IPS DF 6.9 (cell line): ENCODE data around the gene ZNF536.

ENCODE experiments used
- DNase-seq: peaks from one replicate; pipeline ENCODE4 v3.0.0-alpha.2; 2013; ENCODE audit warnings: low read depth, low spot score
- H3K27ac ChIP-seq: one replicate; pipeline ENCODE4 v1.5.1; 2013; ENCODE audit warnings: low read length, control low read depth
- H3K27me3 ChIP-seq: 2 replicates; pipeline ENCODE4 v1.6.1; 2013; ENCODE audit warnings: mild to moderate bottlenecking, low read length; ENCODE audit not compliant: control insufficient read depth, insufficient read depth
- H3K36me3 ChIP-seq: 2 replicates; pipeline ENCODE4 v1.6.1; 2013; ENCODE audit warnings: low read length; ENCODE audit not compliant: control insufficient read depth, insufficient read depth
- H3K4me1 ChIP-seq: 2 replicates; pipeline ENCODE4 v1.6.1; 2013; ENCODE audit warnings: low read length; ENCODE audit not compliant: control insufficient read depth, insufficient read depth
- H3K4me3 ChIP-seq: 2 replicates; pipeline ENCODE4 v1.5.1; 2013; ENCODE audit warnings: mild to moderate bottlenecking, low read length
- H3K9me3 ChIP-seq: 2 replicates; pipeline ENCODE4 v1.6.1; 2013; ENCODE audit warnings: low read length, inconsistent platforms; ENCODE audit not compliant: control insufficient read depth, insufficient read depth
- WGBS: extraction: QIAGEN DNeasy Blood & Tissue Kit; methylation state at CpG from one replicate; pipeline ENCODE4 v1.1.7; 2013; ENCODE audit warnings: mixed read lengths, missing lambda C conversion rate; ENCODE audit not compliant: insufficient read length, insufficient coverage; 5-methylcytosine and 5-hydroxymethylcytosine counted together

ZNF536 gene

DNA sequence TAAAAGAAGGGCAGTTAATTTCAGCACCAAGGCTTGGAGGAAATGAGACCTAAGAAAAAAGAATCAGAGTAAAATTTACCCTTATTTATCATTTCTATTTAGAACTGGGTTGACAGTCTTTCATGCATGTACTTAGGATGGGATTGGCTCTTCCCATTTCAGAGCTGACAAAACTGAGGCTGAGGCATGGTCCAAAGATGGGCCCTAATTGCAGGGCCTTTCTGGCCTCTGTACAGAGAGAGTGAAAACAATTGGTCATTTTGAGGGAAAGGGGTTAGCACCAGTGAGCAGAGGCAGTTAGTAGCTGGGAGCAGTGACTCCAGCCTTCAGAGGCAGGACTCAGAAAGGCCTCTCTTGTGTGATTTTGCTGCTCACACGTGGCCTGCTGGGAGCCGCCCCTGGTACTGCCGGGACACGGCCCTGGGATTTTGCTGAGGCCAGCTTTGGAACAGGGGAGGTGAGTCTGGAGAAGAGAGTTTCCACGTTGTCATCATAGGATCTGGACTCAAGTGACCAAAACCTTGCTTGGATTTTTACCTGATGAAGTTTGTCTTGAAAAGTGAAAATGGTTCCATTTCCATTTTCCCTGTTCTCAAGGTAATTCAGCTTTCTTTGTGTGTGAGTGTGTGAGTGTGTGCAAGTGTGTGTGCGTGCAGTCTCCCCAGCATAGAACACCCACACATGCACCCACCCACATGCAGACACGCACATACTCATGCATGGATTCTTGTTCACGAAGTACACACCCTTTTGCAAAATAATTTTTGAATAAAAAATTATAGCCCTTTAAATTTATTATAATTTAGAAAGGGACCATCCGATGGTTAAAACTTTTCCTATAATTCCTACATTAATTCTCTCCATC, at the start of gene ZNF536:
TSS of gene ZNF536 (plus strand) at position 425 of the 865 bp plus-strand sequence. CDS start 71,179 bp downstream, outside the sequence.
- Histone ChIP-seq H3K4me3 (no peak within 1 kb of the TSS), H3K27me3 (peaks cover 3% of the 10 kb centered on the region; the same call in 1 of the 2 replicates), H3K9me3 (no peaks in the 10 kb centered on the region), H3K27ac (no peak within 1 kb of the TSS), H3K36me3 (no peaks in the 10 kb centered on the region), H3K4me1 (peaks cover 11% of the 10 kb centered on the region; the same call in 1 of the 2 replicates)
- WGBS, result no CpG with 5 or more reads among the region's 9 CpGs
- DNase-seq, result no peak

DNA sequence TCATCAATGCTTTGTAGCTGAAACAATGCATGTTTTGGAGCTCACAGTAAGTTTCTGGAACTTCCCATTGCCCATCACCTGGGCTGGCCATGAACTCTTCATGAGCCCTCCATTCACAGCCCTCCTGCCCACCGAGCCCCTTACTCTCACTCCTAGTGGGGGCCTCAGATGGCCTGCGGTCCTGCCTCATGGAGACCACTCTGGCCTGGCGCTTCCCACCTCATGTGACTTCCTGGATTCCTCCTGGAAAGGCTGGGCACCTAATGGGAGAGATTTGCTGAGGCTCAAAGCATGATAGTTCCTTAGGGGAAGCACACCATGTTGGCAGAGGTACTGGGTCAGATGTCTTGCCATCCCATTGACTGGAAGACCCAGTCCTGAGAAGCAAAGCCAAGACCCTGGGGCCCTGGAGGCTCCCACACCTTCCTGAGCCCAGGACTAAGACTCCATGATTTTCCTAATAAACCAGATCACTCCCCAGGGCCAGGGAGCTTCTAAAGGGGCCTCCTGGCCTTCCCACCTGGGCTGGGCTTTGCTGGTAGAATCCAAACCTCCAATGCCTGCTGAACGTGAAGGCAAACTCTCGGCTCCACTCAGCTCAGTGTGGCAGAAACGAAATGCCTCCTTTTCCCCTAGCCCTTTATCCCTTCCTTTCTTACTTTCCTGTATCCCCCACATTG, 49.4 kb upstream of the ZNF536 start:
- no peaks in the 10 kb centered on the region for H3K27me3 ChIP-seq
- no peak overlapping the region for H3K27ac ChIP-seq
- H3K4me1 ChIP-seq, result no peaks in the 10 kb centered on the region
- H3K36me3 ChIP-seq, result no peaks in the 10 kb centered on the region
- no CpG with 5 or more reads among the region's 6 CpGs for whole genome bisulfite sequencing
- no peaks in the 10 kb centered on the region for H3K9me3 ChIP-seq
- no peak overlapping the region for H3K4me3 ChIP-seq
- DNase-seq, result no peak

DNA sequence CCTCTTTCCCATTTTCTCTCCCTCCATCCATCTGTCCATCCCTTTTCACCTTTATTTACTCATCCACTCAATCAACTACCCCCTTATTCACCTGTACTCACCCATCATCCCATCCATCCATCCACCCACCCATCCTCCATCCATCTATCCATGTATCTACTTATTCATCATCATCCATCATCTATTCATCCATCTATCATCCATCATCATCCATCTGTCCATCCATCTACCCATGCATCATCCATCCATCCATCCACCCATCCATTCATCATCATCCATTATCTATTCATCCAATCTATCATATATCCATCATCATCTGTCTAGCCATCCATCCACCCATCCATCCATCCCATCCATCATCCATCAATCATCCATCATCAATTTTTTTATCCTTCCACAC, 48.3 kb upstream of the ZNF536 start:
- H3K9me3 ChIP-seq, result no peaks in the 10 kb centered on the region
- no peak for DNase-seq
- no peak overlapping the region for H3K27ac ChIP-seq
- no peak overlapping the region for H3K4me3 ChIP-seq
- no peaks in the 10 kb centered on the region for H3K36me3 ChIP-seq
- no peaks in the 10 kb centered on the region for H3K4me1 ChIP-seq
- H3K27me3 ChIP-seq, result no peaks in the 10 kb centered on the region

DNA sequence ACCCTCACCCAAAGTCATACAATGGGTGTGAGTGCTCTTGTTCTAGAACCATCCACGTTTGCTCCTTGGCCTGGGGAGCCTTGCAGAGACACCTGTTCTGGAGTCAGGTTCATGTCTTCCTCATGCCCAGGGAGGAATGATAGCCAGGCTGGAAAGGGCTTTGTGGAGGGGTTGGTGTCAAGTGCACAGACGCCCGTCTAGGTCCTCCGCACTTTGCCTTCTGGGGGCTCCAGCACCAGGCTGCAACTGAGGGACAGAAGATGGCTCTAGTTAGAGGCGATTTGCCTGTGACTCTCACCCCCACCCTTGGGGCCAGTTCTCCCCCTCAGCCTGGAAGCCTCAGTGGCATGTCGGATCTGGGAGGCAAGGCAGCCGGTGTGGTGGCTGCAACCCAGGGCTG, 47.2 kb upstream of the ZNF536 start:
- Histone ChIP-seq H3K9me3 (no peaks in the 10 kb centered on the region), H3K27me3 (no peaks in the 10 kb centered on the region), H3K4me3 (no peak overlapping the region), H3K27ac (no peak overlapping the region), H3K36me3 (no peaks in the 10 kb centered on the region), H3K4me1 (no peaks in the 10 kb centered on the region)
- no CpG with 5 or more reads among the region's 7 CpGs for WGBS
- DNase-seq, result no peak

DNA sequence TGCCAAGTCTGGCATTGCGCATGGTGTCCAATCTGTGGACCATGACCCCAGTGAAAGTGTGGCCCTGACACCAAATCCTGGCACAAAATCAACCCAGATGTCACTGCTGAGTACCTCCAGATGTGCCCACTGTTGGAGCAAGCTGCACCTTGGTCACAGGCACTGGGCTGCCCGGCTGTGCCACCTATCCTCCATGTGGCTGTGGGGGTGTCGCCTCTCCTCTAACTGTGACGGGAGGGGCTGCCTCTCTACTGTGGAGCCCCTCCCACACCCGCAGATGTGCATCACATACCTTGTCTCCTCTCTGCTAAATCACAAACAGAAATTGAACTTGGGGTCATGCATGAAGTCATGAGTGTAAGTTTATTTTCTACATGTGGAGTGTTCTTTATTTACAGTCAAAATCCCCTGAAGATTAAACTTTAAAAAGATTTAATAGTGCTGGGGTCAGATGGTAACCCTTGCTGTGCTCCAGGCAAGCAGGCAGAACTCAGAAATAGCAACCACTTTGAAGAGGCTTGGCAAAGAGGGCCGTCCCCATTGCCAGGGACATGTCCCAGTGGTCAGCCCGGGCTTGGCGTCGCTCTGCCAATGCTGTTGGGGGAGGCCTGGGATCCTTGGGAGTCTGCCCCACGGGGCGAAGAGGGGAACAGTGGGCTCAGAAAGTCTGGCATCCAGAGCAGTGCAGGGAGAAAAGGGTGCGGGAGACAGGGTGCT, 46.4 kb upstream of the ZNF536 start:
- WGBS, result no CpG with 5 or more reads among the region's 12 CpGs
- Histone ChIP-seq H3K27ac (no peak overlapping the region), H3K9me3 (no peaks in the 10 kb centered on the region), H3K27me3 (no peaks in the 10 kb centered on the region), H3K4me3 (no peak overlapping the region), H3K36me3 (no peaks in the 10 kb centered on the region), H3K4me1 (no peaks in the 10 kb centered on the region)
- no peak for DNase-seq

DNA sequence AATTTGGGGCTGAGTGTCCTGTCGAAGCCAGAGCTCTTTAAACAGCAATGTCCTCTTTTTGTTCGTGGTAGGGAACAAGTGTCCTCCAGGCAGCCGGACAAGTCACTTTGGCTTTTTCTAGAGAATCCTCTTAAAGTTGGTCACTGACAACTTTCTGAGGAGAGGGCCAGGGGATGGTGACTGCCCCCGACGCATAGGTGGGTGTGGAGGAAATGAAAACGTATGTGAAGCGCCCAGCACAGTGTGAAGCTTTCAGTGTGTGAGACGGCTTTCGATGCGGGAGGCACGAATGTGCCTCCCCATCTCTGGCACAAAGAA, 45.8 kb upstream of the ZNF536 start:
- WGBS, result no CpG with 5 or more reads among the region's 11 CpGs
- Histone ChIP-seq H3K4me3 (no peak overlapping the region), H3K4me1 (no peaks in the 10 kb centered on the region), H3K9me3 (no peaks in the 10 kb centered on the region), H3K27ac (no peak overlapping the region), H3K27me3 (no peaks in the 10 kb centered on the region), H3K36me3 (no peaks in the 10 kb centered on the region)
- DNase-seq, result no peak

DNA sequence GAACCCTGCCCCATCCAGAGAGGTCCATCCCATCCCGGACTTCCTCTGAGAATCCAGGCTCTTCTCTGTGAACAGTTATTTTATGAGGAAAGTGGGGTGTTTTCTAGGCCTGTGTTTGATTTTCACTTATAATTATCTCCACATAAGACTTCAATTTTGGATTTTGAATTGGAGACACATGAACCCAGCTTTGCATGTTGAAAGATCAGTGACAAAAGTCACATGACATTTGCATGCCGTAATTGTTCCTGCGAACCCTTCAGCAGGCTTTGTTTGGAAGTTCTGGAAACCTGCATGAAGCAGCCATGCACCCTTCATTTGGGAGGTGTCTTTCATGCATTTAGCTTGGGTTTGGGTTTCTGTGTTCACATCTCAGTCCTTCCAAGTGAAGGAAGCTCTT, 44.9 kb upstream of the ZNF536 start:
- H3K9me3 ChIP-seq, result no peaks in the 10 kb centered on the region
- no peak for DNase-seq
- no peaks in the 10 kb centered on the region for H3K4me1 ChIP-seq
- no peak overlapping the region for H3K4me3 ChIP-seq
- no CpG with 5 or more reads among the region's 3 CpGs for WGBS
- H3K27ac ChIP-seq, result no peak overlapping the region
- no peaks in the 10 kb centered on the region for H3K27me3 ChIP-seq
- no peaks in the 10 kb centered on the region for H3K36me3 ChIP-seq

DNA sequence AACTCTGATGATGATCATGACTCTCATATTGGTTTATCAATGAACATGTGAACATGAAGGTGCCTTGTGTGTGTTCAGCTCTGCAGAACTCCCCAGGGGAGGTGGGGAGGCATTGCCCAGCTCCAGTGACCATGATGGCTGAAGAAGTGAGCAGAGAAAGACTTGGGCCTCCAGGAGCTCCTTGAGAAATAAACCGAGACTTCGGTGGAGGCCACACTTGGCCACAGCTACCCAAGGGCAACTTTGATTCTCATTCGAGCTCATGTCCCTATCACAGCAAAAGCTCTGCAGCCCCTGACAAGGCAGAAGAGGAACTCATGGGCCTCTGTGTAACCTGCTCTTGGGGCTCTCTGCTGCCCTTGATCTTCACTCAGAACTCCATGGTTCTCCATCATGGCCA, 44.1 kb upstream of the ZNF536 start:
- H3K36me3 ChIP-seq, result no peaks in the 10 kb centered on the region
- no CpG with 5 or more reads among the region's 3 CpGs for WGBS
- DNase-seq, result no peak
- no peaks in the 10 kb centered on the region for H3K27me3 ChIP-seq
- H3K9me3 ChIP-seq, result no peaks in the 10 kb centered on the region
- no peak overlapping the region for H3K4me3 ChIP-seq
- H3K27ac ChIP-seq, result no peak overlapping the region
- no peaks in the 10 kb centered on the region for H3K4me1 ChIP-seq

DNA sequence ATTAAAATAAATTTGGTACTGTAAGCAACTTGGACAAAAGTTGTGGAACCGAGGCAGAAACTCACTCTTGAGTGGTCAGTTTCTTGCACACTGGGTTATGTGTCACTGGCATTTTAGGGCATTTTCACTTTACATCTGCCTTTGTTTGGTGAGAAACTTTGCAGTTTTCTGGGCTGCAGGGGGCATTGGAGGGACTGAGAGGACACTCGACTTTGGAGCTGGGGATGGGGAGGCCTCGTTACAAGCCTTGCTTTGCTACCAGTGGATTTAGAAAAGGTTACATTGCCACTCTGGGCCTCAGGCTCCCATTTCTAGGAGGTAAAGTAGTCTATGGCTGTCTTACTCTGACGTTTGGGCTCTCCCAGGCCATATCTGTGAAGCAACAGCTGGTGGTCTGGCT, 41.9 kb upstream of the ZNF536 start:
- no peaks in the 10 kb centered on the region for H3K36me3 ChIP-seq
- H3K27ac ChIP-seq, result no peak overlapping the region
- H3K27me3 ChIP-seq, result no peaks in the 10 kb centered on the region
- no peaks in the 10 kb centered on the region for H3K4me1 ChIP-seq
- no CpG with 5 or more reads among the region's 4 CpGs for WGBS
- no peak for DNase-seq
- no peak overlapping the region for H3K4me3 ChIP-seq
- H3K9me3 ChIP-seq, result no peaks in the 10 kb centered on the region

DNA sequence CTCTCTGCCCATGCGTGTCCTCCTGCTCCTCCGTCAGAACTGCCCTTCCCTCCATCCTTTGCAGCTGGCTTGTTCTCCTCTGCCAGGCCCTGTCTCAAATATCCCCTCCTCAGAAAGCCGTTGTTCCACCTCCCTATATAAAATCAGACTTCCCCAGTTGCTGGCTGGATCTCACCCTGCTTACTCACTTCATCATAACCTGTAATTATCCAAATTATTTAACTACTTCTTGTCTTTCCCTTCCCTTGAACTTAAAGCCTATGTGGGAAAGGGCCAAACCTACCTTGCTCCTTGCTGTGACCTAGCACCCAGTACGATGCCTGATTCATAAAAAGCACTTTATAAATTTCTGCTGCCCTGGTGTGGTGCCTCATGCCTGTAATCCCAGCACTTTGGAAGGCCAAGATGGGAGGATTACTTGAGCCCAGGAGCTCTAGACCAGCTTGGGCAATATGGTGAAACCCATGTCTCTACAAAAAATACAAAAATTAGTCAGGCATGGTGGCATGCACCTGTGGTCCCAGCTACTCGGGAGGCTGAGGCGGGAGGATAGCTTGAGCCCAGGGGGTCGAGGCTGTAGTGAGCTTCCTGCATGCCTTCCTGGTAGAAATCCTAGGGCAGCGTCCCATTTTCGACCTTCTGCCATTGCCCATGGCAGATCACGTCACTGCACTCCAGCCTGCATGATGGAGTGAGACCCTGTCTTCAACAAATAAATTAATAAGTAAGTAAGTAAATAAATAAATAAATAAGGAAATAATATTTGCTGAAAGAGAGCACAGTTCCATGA, 39.5 kb upstream of the ZNF536 start:
- no CpG with 5 or more reads among the region's 10 CpGs for WGBS
- Histone ChIP-seq H3K36me3 (no peaks in the 10 kb centered on the region), H3K9me3 (no peaks in the 10 kb centered on the region), H3K27ac (no peak overlapping the region), H3K4me1 (no peaks in the 10 kb centered on the region), H3K4me3 (no peak overlapping the region), H3K27me3 (no peaks in the 10 kb centered on the region)
- DNase-seq, result no peak
